ENCODE measurements around the gene PTPRN2. TPM values are rescaled to one million over a fixed set of nuclear protein-coding genes. Genes with fewer than 3 reads are reported as not detected.

The PTPRN2 gene
- total RNA-seq, 1 donor from 2014 or later, result 11.4 TPM

DNA sequence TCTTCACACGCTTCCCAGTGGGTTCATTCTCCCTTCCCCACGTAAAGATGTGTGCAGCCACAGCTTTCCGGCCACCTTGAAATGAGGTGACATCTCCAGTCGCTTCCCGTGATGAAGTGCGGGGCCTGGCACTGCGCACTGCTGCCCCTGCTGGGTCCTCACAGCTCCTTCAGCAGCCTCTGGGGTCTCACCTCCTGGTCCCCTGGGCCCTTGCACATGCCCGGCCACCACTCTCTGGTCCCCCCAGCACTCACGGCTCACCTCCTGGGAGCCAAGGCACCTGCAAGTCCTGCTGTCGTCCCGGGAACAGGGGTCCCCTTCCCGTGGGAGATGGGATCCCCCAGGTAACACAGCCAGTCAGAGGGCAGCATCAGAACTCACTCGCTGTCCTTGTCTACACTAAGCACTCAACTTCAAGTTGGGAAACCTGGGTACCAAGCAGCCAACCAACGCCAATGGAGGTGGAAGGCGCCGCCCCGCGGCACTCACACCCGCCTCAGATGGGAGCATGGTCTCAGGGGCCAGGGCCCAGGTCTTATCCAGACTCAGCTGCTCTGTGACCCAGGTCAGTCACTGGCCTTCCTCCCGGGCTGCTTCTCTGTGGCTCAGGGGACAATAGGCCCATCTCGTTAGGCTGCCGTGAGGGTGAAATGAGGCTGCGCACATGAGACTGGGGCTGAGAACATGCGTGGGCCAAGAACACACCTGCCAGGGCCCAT is 176.2 kb downstream of the PTPRN2 start:
- no peaks in the 10 kb centered on the region for H3K36me3 Mint-ChIP-seq (ENCODE audit: insufficient read depth)
- peaks cover 13% of the 10 kb centered on the region for H3K4me1 Mint-ChIP-seq (ENCODE audit: low read depth)
- H3K27ac Mint-ChIP-seq, result no peak overlapping the region
- no peaks in the 10 kb centered on the region for H3K27me3 Mint-ChIP-seq
- no peak for DNase-seq (ENCODE audit: low spot score, unreplicated experiment)
- no peak overlapping the region for H3K4me3 Mint-ChIP-seq (ENCODE audit: low read depth)
- no peaks in the 10 kb centered on the region for H3K9me3 Mint-ChIP-seq (ENCODE audit: low read depth)
- TF ChIP-seq, protein P1, sequence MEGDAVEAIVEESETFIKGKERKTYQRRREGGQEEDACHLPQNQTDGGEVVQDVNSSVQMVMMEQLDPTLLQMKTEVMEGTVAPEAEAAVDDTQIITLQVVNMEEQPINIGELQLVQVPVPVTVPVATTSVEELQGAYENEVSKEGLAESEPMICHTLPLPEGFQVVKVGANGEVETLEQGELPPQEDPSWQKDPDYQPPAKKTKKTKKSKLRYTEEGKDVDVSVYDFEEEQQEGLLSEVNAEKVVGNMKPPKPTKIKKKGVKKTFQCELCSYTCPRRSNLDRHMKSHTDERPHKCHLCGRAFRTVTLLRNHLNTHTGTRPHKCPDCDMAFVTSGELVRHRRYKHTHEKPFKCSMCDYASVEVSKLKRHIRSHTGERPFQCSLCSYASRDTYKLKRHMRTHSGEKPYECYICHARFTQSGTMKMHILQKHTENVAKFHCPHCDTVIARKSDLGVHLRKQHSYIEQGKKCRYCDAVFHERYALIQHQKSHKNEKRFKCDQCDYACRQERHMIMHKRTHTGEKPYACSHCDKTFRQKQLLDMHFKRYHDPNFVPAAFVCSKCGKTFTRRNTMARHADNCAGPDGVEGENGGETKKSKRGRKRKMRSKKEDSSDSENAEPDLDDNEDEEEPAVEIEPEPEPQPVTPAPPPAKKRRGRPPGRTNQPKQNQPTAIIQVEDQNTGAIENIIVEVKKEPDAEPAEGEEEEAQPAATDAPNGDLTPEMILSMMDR (IDR thresholded peaks at IDR 0.05; ENCODE audit: unreplicated experiment), result no peak

- no peak for DNase-seq (ENCODE audit: low spot score, unreplicated experiment)
- H3K36me3 Mint-ChIP-seq (ENCODE audit: insufficient read depth), result no peaks in the 10 kb centered on the region
- peaks cover 13% of the 10 kb centered on the region for H3K4me1 Mint-ChIP-seq (ENCODE audit: low read depth)
- TF ChIP-seq, protein P1 (IDR thresholded peaks at IDR 0.05; ENCODE audit: unreplicated experiment), result no peak
- no peak overlapping the region for H3K27ac Mint-ChIP-seq
- H3K4me3 Mint-ChIP-seq (ENCODE audit: low read depth), result no peak overlapping the region
- no peaks in the 10 kb centered on the region for H3K27me3 Mint-ChIP-seq
- H3K9me3 Mint-ChIP-seq (ENCODE audit: low read depth), result no peaks in the 10 kb centered on the region
Observed at GRCh38 chr7:158410720-158411119, 176.9 kb downstream of the PTPRN2 start.

GRCh38 chr7:158409816-158410330 is 177.8 kb downstream of the PTPRN2 start:
- Mint-ChIP-seq H3K9me3 (ENCODE audit: low read depth) (no peaks in the 10 kb centered on the region), H3K4me1 (ENCODE audit: low read depth) (peaks cover 14% of the 10 kb centered on the region), H3K4me3 (ENCODE audit: low read depth) (no peak overlapping the region), H3K27ac (no peak overlapping the region), H3K36me3 (ENCODE audit: insufficient read depth) (no peaks in the 10 kb centered on the region), H3K27me3 (no peaks in the 10 kb centered on the region)
- TF ChIP-seq, protein P1 (IDR thresholded peaks at IDR 0.05; ENCODE audit: unreplicated experiment), result no peak
- no peak for DNase-seq (ENCODE audit: low spot score, unreplicated experiment)

- peaks cover 14% of the 10 kb centered on the region for H3K4me1 Mint-ChIP-seq (ENCODE audit: low read depth)
- H3K36me3 Mint-ChIP-seq (ENCODE audit: insufficient read depth), result no peaks in the 10 kb centered on the region
- H3K27me3 Mint-ChIP-seq, result no peaks in the 10 kb centered on the region
- H3K27ac Mint-ChIP-seq, result no peak overlapping the region
- TF ChIP-seq, protein P1 (IDR thresholded peaks at IDR 0.05; ENCODE audit: unreplicated experiment), result no peak
- no peaks in the 10 kb centered on the region for H3K9me3 Mint-ChIP-seq (ENCODE audit: low read depth)
- no peak overlapping the region for H3K4me3 Mint-ChIP-seq (ENCODE audit: low read depth)
- no peak for DNase-seq (ENCODE audit: low spot score, unreplicated experiment)
Observed at GRCh38 chr7:158409120-158409519, 178.5 kb downstream of the PTPRN2 start.

- H3K4me1 Mint-ChIP-seq (ENCODE audit: low read depth), result peaks cover 14% of the 10 kb centered on the region
Observed at GRCh38 chr7:158408318-158408920, 179.2 kb downstream of the PTPRN2 start.

More at GRCh38 chr7:158408318-158408920, 179.2 kb downstream of the PTPRN2 start:
- H3K27me3 Mint-ChIP-seq, result no peaks in the 10 kb centered on the region
- no peak for DNase-seq (ENCODE audit: low spot score, unreplicated experiment)
- no peak overlapping the region for H3K4me3 Mint-ChIP-seq (ENCODE audit: low read depth)
- TF ChIP-seq, protein P1 (IDR thresholded peaks at IDR 0.05; ENCODE audit: unreplicated experiment), result no peak
- H3K27ac Mint-ChIP-seq, result no peak overlapping the region
- H3K9me3 Mint-ChIP-seq (ENCODE audit: low read depth), result no peaks in the 10 kb centered on the region
- no peaks in the 10 kb centered on the region for H3K36me3 Mint-ChIP-seq (ENCODE audit: insufficient read depth)
